GM23338 (cell line): Measurements from ENCODE around the gene L2HGDH. TPM values are rescaled to one million over a fixed set of nuclear protein-coding genes. Genes with fewer than 3 reads are reported as not detected.

ENCODE experiments used
- ATAC-seq: fragments of 200-7000 bp; cut with Tn5 transposase; 3 replicates; pipeline ENCODE4 v1.9.1; 2020
- DNase-seq: peaks from one replicate; pipeline ENCODE4 v3.0.0-alpha.2; 2015; ENCODE audit warnings: low spot score
- H2AFZ ChIP-seq: fragments of 200-600 bp; sonication (generic); 2 replicates; pipeline ENCODE4 v1.8.0; 2016; ENCODE audit warnings: antibody characterized with exemption, mild to moderate bottlenecking, moderate library complexity
- H3F3A ChIP-seq: fragments of 200-600 bp; sonication (generic); replicated peaks from 2 replicates; pipeline ENCODE4 v1.8.0; 2017; ENCODE audit warnings: antibody characterized with exemption, mixed run types, low read depth
- H3K27ac ChIP-seq: fragments of 200-600 bp; sonication (generic); 2 replicates; pipeline ENCODE4 v1.6.1; 2016; ENCODE audit warnings: low read depth
- H3K27me3 ChIP-seq: fragments of 200-600 bp; sonication (generic); 2 replicates; pipeline ENCODE4 v1.8.0; 2016; ENCODE audit warnings: mild to moderate bottlenecking, mixed run types, moderate library complexity; ENCODE audit not compliant: insufficient read depth
- H3K36me3 ChIP-seq: fragments of 200-600 bp; sonication (generic); 2 replicates; pipeline ENCODE4 v1.8.0; 2016; ENCODE audit warnings: mild to moderate bottlenecking; ENCODE audit not compliant: insufficient read depth
- H3K4me1 ChIP-seq: fragments of 200-600 bp; sonication (generic); 2 replicates; pipeline ENCODE4 v1.8.0; 2016; ENCODE audit warnings: mild to moderate bottlenecking, moderate library complexity; ENCODE audit not compliant: insufficient read depth
- H3K4me2 ChIP-seq: fragments of 200-600 bp; sonication (generic); 2 replicates; pipeline ENCODE4 v1.7.1; 2017; ENCODE audit warnings: mixed run types
- H3K4me3 ChIP-seq: fragments of 200-600 bp; sonication (generic); 2 replicates; pipeline ENCODE4 v1.6.1; 2016; ENCODE audit warnings: mixed run types
- H3K79me2 ChIP-seq: fragments of 200-600 bp; sonication (generic); replicated peaks from 2 replicates; pipeline ENCODE4 v1.8.0; 2017; ENCODE audit warnings: mild to moderate bottlenecking; ENCODE audit not compliant: insufficient read depth
- H3K9me2 ChIP-seq: fragments of 200-600 bp; sonication (generic); 2 replicates; pipeline ENCODE4 v1.8.0; 2017; ENCODE audit not compliant: insufficient read depth
- H4K20me1 ChIP-seq: fragments of 200-600 bp; sonication (generic); replicated peaks from 2 replicates; pipeline ENCODE4 v1.8.0; 2017; ENCODE audit warnings: mild to moderate bottlenecking; ENCODE audit not compliant: insufficient read depth
- H3K27ac Mint-ChIP-seq: 2 replicates; pipeline ENCODE4 v1.8.0; 2020; ENCODE audit warnings: inconsistent platforms, mild to moderate bottlenecking, moderate library complexity, mixed read lengths
- H3K27me3 Mint-ChIP-seq: 3 replicates; pipeline ENCODE4 v1.8.0; 2022; ENCODE audit warnings: low read depth, mild to moderate bottlenecking, moderate library complexity, mixed read lengths, inconsistent platforms; ENCODE audit not compliant: insufficient read depth, poor library complexity
- H3K36me3 Mint-ChIP-seq: 3 replicates; pipeline ENCODE4 v1.8.0; 2021; ENCODE audit warnings: low read depth, mild to moderate bottlenecking, inconsistent platforms, moderate library complexity, mixed read lengths
- H3K4me1 Mint-ChIP-seq: 3 replicates; pipeline ENCODE4 v1.8.0; 2020; ENCODE audit warnings: mild to moderate bottlenecking, inconsistent platforms, mixed read lengths
- H3K4me3 Mint-ChIP-seq: 3 replicates; pipeline ENCODE4 v1.8.0; 2021; ENCODE audit warnings: moderate library complexity, mild to moderate bottlenecking, inconsistent platforms, mixed read lengths
- H3K9me3 Mint-ChIP-seq: 3 replicates; pipeline ENCODE4 v1.8.0; 2020; ENCODE audit warnings: moderate library complexity, mild to moderate bottlenecking, inconsistent platforms, mixed read lengths
- CREB1 ChIP-seq: fragments of 250-450 bp; sonication (Bioruptor Pico); IDR thresholded peaks from 2 replicates; pipeline ENCODE4 v1.5.0; 2020; ENCODE audit warnings: low read depth, mild to moderate bottlenecking, moderate library complexity
- CTCF ChIP-seq, 2 experiments: fragments of 200-600 bp in 1 of 2; sonication (generic) in 1 of 2; conservative IDR thresholded peaks; 2 replicates each; pipeline versions ENCODE4 v1.5.1 to v1.6.1; 2016 to 2017; ENCODE audit warnings: antibody characterized with exemption in 2 of 2, low read depth in 2 of 2, mild to moderate bottlenecking in 2 of 2, moderate library complexity in 1 of 2
- NANOG ChIP-seq: IDR thresholded peaks from 2 replicates; pipeline ENCODE4 v1.6.1; 2016; ENCODE audit warnings: antibody characterized with exemption, borderline replicate concordance
- REST ChIP-seq: IDR thresholded peaks from one replicate; pipeline ENCODE4 v1.6.1; 2018; ENCODE audit warnings: antibody characterized with exemption; ENCODE audit not compliant: unreplicated experiment
- ZNF462 ChIP-seq: fragments of 250-450 bp; sonication (Bioruptor Pico); IDR thresholded peaks from 2 replicates; pipeline ENCODE4 v1.5.0; 2020; ENCODE audit warnings: mild to moderate bottlenecking, moderate library complexity
- polyA plus RNA-seq: library from polyadenylated mRNA; unstranded; fragments of >200 nt; fragmentation: Nextera tagmentation; extraction: Ambion mirVana; gene quantifications from 2 replicates; pipeline ENCODE4 v1.2.1, GENCODE V29; 2016
- total RNA-seq: library from RNA; depleted of rRNA; stranded (reverse); fragments of >200 nt; shearing (Covaris generic); gene quantifications from 2 replicates; pipeline ENCODE4 v1.2.3, GENCODE V29; 2014

L2HGDH gene
- total and polyA plus RNA-seq, 2 experiments from 2014 or later = 13.5 to 28.5 TPM

- Mint-ChIP-seq H3K27ac (peak overlapping the region; percentile 64; the same call in 1 of the 2 replicates), H3K36me3 (no peaks in the 10 kb centered on the region), H3K4me3 (no peak overlapping the region), H3K27me3 (peaks cover 3% of the 10 kb centered on the region), H3K4me1 (peaks cover 23% of the 10 kb centered on the region), H3K9me3 (no peaks in the 10 kb centered on the region)
- Histone ChIP-seq H3K4me1 (peaks cover 15% of the 10 kb centered on the region), H3K79me2 (peaks cover 62% of the 10 kb centered on the region), H3K27ac (no peak overlapping the region), H4K20me1 (peaks cover 4% of the 10 kb centered on the region; the same call in 1 of the 2 replicates), H3K4me3 (no peak overlapping the region), H3K9me2 (no peaks in the 10 kb centered on the region), H3K27me3 (no peaks in the 10 kb centered on the region), H3F3A (no peaks in the 10 kb centered on the region), H2AFZ (no peak overlapping the region), H3K4me2 (no peak overlapping the region), H3K36me3 (no peaks in the 10 kb centered on the region)
- ATAC-seq (no peak), DNase-seq (no peak)
- TF ChIP-seq ZNF462 (CRISPR knock-in tag) = no peak
- no peak for TF ChIP-seq CREB1 (CRISPR knock-in tag)
Measured at GRCh38 chr14:50222055-50222613, 89.9 kb downstream of the L2HGDH start.

GRCh38 chr14:50218501-50218900 lies 93.5 kb downstream of the L2HGDH start:
- Mint-ChIP-seq H3K4me1 (peaks cover 12% of the 10 kb centered on the region; the same call in 2 of the 3 replicates), H3K27me3 (peaks cover 3% of the 10 kb centered on the region), H3K4me3 (no peak overlapping the region), H3K36me3 (no peaks in the 10 kb centered on the region), H3K9me3 (no peaks in the 10 kb centered on the region), H3K27ac (no peak overlapping the region)
- DNase-seq (no peak), ATAC-seq (no peak)
- no peak overlapping the region for H3K4me3 ChIP-seq
- H3K79me2 ChIP-seq = peaks cover 47% of the 10 kb centered on the region
- H3K27me3 ChIP-seq = no peaks in the 10 kb centered on the region
- no peaks in the 10 kb centered on the region for H4K20me1 ChIP-seq
- no peak overlapping the region for H2AFZ ChIP-seq
- no peaks in the 10 kb centered on the region for H3K36me3 ChIP-seq
- no peak overlapping the region for H3K4me2 ChIP-seq
- no peaks in the 10 kb centered on the region for H3F3A ChIP-seq
- no peaks in the 10 kb centered on the region; the same call in 1 of the 2 replicates for H3K4me1 ChIP-seq
- H3K9me2 ChIP-seq = no peaks in the 10 kb centered on the region
- H3K27ac ChIP-seq = no peak overlapping the region
- TF ChIP-seq NANOG (no peak), REST (no peak), CTCF (conservative IDR thresholded peaks at IDR 0.05; ENCODE audit: low read depth in 2 of 2) (no peak)
